GM12878 (cell line): ENCODE measurements around the gene MITF.

ENCODE experiments used
- CBFB ChIP-seq: IDR thresholded peaks from 2 replicates; pipeline ENCODE4 v1.6.1; 2016; ENCODE audit warnings: antibody characterized with exemption, low read depth
- HDGF ChIP-seq: fragments of 450-650 bp; IDR thresholded peaks from 2 replicates; pipeline ENCODE4 v1.6.1; 2016; ENCODE audit warnings: antibody characterized with exemption
- MEF2A ChIP-seq: IDR thresholded peaks from 2 replicates; pipeline ENCODE4 v1.6.1; 2011; ENCODE audit warnings: low read depth, mild to moderate bottlenecking, low read length, moderate library complexity; ENCODE audit not compliant: insufficient read depth
- NFXL1 ChIP-seq: fragments of 450-650 bp; IDR thresholded peaks from 2 replicates; pipeline ENCODE4 v1.6.1; 2017; ENCODE audit warnings: antibody characterized with exemption, mild to moderate bottlenecking, borderline replicate concordance
- SMC3 ChIP-seq: IDR thresholded peaks from 2 replicates; pipeline ENCODE4 v1.6.1; 2011; ENCODE audit warnings: low read length, improper control_type of control experiment, borderline replicate concordance
- ZNF384 ChIP-seq: IDR thresholded peaks from 2 replicates; pipeline ENCODE4 v1.6.1; 2012; ENCODE audit warnings: low read depth, mild to moderate bottlenecking, low read length, improper control_type of control experiment, borderline replicate concordance
- TF ChIP-seq, protein P1 (sequence below): IDR thresholded peaks from 2 replicates; pipeline ENCODE4 v1.6.1; 2011; ENCODE audit warnings: low read depth, mild to moderate bottlenecking, low read length, moderate library complexity, borderline replicate concordance; ENCODE audit errors: extremely low read depth
- TF ChIP-seq, protein P2 (sequence below): IDR thresholded peaks from 2 replicates; pipeline ENCODE4 v1.6.1; 2012; ENCODE audit warnings: low read depth, low read length, improper control_type of control experiment
- TF ChIP-seq, protein P3 (sequence below), 3 experiments: IDR thresholded peaks in 2 of 3; conservative IDR thresholded peaks in 1 of 3; 2 replicates each; pipeline ENCODE4 v1.5.1; 2011; ENCODE audit warnings: low read depth in 3 of 3, low read length in 3 of 3, mild to moderate bottlenecking in 3 of 3, control low read depth in 2 of 3, moderate library complexity in 2 of 3, inconsistent platforms in 1 of 3, mixed read lengths in 1 of 3; ENCODE audit not compliant: control insufficient read depth in 2 of 3, insufficient read depth in 1 of 3; ENCODE audit errors: extremely low read depth in 1 of 3

DNA sequence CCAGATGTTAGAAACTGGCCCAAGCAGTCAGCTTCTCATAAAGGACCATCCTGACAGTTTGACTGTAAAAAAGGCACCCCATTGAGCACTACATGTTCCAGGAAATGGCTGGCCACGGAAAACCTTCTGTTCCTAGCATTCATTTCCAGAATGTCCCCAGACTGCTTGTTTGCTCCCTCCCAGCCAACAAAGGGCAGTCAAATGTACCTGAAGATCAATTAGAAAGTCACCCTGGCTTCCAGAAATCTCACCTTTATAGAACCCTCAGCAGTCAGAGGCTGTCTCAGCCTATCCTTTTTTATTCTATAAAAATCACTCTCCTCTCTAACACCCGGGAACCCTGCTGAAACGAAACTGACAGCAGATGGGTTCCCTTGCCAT lies 259.5 kb downstream of the MITF start:
- TF ChIP-seq, protein P1, sequence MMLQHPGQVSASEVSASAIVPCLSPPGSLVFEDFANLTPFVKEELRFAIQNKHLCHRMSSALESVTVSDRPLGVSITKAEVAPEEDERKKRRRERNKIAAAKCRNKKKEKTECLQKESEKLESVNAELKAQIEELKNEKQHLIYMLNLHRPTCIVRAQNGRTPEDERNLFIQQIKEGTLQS, result no peak
- no peak for TF ChIP-seq ZNF384
- no peak for TF ChIP-seq NFXL1
- no peak for TF ChIP-seq HDGF
- TF ChIP-seq, protein P2, sequence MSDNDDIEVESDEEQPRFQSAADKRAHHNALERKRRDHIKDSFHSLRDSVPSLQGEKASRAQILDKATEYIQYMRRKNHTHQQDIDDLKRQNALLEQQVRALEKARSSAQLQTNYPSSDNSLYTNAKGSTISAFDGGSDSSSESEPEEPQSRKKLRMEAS, result no peak
- TF ChIP-seq CBFB, result no peak
- TF ChIP-seq SMC3, result no peak
- TF ChIP-seq, protein P3, sequence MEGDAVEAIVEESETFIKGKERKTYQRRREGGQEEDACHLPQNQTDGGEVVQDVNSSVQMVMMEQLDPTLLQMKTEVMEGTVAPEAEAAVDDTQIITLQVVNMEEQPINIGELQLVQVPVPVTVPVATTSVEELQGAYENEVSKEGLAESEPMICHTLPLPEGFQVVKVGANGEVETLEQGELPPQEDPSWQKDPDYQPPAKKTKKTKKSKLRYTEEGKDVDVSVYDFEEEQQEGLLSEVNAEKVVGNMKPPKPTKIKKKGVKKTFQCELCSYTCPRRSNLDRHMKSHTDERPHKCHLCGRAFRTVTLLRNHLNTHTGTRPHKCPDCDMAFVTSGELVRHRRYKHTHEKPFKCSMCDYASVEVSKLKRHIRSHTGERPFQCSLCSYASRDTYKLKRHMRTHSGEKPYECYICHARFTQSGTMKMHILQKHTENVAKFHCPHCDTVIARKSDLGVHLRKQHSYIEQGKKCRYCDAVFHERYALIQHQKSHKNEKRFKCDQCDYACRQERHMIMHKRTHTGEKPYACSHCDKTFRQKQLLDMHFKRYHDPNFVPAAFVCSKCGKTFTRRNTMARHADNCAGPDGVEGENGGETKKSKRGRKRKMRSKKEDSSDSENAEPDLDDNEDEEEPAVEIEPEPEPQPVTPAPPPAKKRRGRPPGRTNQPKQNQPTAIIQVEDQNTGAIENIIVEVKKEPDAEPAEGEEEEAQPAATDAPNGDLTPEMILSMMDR (IDR thresholded peaks at IDR 0.05 in 2 of 3, conservative IDR thresholded peaks at IDR 0.05 in 1 of 3; ENCODE audit: control insufficient read depth in 2 of 3, extremely low read depth in 1 of 3, insufficient read depth in 1 of 3, low read depth in 3 of 3, low read length in 3 of 3), result no peak
- no peak for TF ChIP-seq MEF2A
